Dedifferentiated amniotic fluid mesenchymal stem cell (primary cell): ENCODE measurements around the gene PTPN11.
"Not testable (repeated sequence)": the region's sequence is repeated elsewhere in the genome, so short reads cannot be mapped to it uniquely, and the experiment has no call there.

Experiments used
- DNase-seq: peaks from one replicate; pipeline ENCODE4 v3.0.0-alpha.2; 2016; ENCODE audit errors: extremely low spot score

Gene PTPN11

GRCh38 chr12:112448165-112448564 lies 29.4 kb downstream of the PTPN11 start:
- not testable (repeated sequence) for DNase-seq

GRCh38 chr12:112450725-112451124 lies 32.0 kb downstream of the PTPN11 start:
- no peak for DNase-seq

- DNase-seq = no peak
Observed at GRCh38 chr12:112456029-112456428, 37.3 kb downstream of the PTPN11 start.

GRCh38 chr12:112457142-112457541 lies 38.4 kb downstream of the PTPN11 start:
- DNase-seq = not testable (repeated sequence)

GRCh38 chr12:112458330-112458729 lies 39.6 kb downstream of the PTPN11 start:
- no peak for DNase-seq

GRCh38 chr12:112458751-112459150 lies 40.0 kb downstream of the PTPN11 start:
- DNase-seq = no peak

- DNase-seq = no peak
Observed at GRCh38 chr12:112463478-112463877, 44.7 kb downstream of the PTPN11 start.

GRCh38 chr12:112464605-112465004 lies 45.9 kb downstream of the PTPN11 start:
- no peak for DNase-seq

- no peak for DNase-seq
Observed at GRCh38 chr12:112466011-112466422, 47.3 kb downstream of the PTPN11 start.

- no peak for DNase-seq
Observed at GRCh38 chr12:112466835-112467234, 48.1 kb downstream of the PTPN11 start.

- no peak for DNase-seq
Observed at GRCh38 chr12:112468046-112468445, 49.3 kb downstream of the PTPN11 start.

GRCh38 chr12:112473056-112473455 lies 54.3 kb downstream of the PTPN11 start:
- DNase-seq = no peak

- DNase-seq = no peak
Observed at GRCh38 chr12:112479413-112479812, 60.7 kb downstream of the PTPN11 start.

- DNase-seq = no peak
Observed at GRCh38 chr12:112480931-112481330, 62.2 kb downstream of the PTPN11 start.

GRCh38 chr12:112482733-112483132 lies 64.0 kb downstream of the PTPN11 start:
- DNase-seq = no peak

- DNase-seq = no peak
Observed at GRCh38 chr12:112486361-112486760, 67.6 kb downstream of the PTPN11 start.

- no peak for DNase-seq
Observed at GRCh38 chr12:112488257-112488876, 69.6 kb downstream of the PTPN11 start.

- no peak for DNase-seq
Observed at GRCh38 chr12:112489456-112489855, 70.7 kb downstream of the PTPN11 start.

GRCh38 chr12:112496496-112496895 lies 77.7 kb downstream of the PTPN11 start:
- no peak for DNase-seq

- DNase-seq = no peak
Observed at GRCh38 chr12:112498580-112498979, 79.8 kb downstream of the PTPN11 start.

GRCh38 chr12:112503512-112503911 lies 84.8 kb downstream of the PTPN11 start:
- DNase-seq = no peak

- DNase-seq = no peak
Observed at GRCh38 chr12:112506513-112507166, 87.9 kb downstream of the PTPN11 start.

GRCh38 chr12:112513471-112513870 lies 94.7 kb downstream of the PTPN11 start:
- DNase-seq = no peak

- DNase-seq = no peak
Observed at GRCh38 chr12:112514456-112514855, 95.7 kb downstream of the PTPN11 start.
